Right lobe of liver (tissue), 6 donors: ENCODE results near the gene PCDHGB2. TPM values are rescaled to one million over a fixed set of nuclear protein-coding genes. Genes with fewer than 3 reads are reported as not detected.
"Not testable (repeated sequence)": the region's sequence is repeated elsewhere in the genome, so short reads cannot be mapped to it uniquely, and the experiment has no call there.

ENCODE experiments used
- ATAC-seq, 4 donors: fragments of 200-7000 bp; cut with Tn5 transposase; one replicate each; pipeline ENCODE4 v1.9.1; 2020; ENCODE audit warnings: mild to moderate bottlenecking in 4 of 4, moderate library complexity in 4 of 4
- DNase-seq, 3 donors: peaks; one replicate each; pipeline ENCODE4 v3.0.0-alpha.2; 2020
- H3K27ac ChIP-seq, 3 donors: fragments of 200-600 bp; one replicate each; pipeline ENCODE4 v1.8.0; 2022
- H3K27me3 ChIP-seq, 2 donors: fragments of 200-600 bp; one replicate each; pipeline ENCODE4 v1.8.0; 2022
- H3K36me3 ChIP-seq, 4 donors: fragments of 200-600 bp; sonication (generic) in 1 of 4; one replicate each; pipeline versions ENCODE4 v1.5.1 to v1.8.0; 2017 to 2022; ENCODE audit warnings: control low read depth in 1 of 4
- H3K4me1 ChIP-seq, 4 donors: fragments of 200-600 bp; sonication (generic) in 1 of 4; one replicate each; pipeline versions ENCODE4 v1.5.1 to v1.8.0; 2017 to 2022; ENCODE audit warnings: control low read depth in 1 of 4
- H3K4me3 ChIP-seq, 3 donors: fragments of 200-600 bp; one replicate each; pipeline ENCODE4 v1.8.0; 2022
- H3K9me3 ChIP-seq, 4 donors: fragments of 200-600 bp; sonication (generic) in 1 of 4; one replicate each; pipeline versions ENCODE4 v1.5.1 to v1.8.0; 2017 to 2022; ENCODE audit warnings: control low read depth in 1 of 4
- CTCF ChIP-seq, 4 donors: fragments of 200-600 bp in 3 of 4; fragments of 450-650 bp in 1 of 4; IDR thresholded peaks; one replicate each; pipeline versions ENCODE4 v1.5.1 to v1.8.0; 2016 to 2022; ENCODE audit warnings: antibody characterized with exemption in 4 of 4, mild to moderate bottlenecking in 2 of 4
- POLR2A ChIP-seq: fragments of 450-650 bp; IDR thresholded peaks from one replicate; pipeline ENCODE4 v1.6.1; 2017; ENCODE audit warnings: antibody characterized with exemption, mild to moderate bottlenecking
- WGBS: methylation state at CpG from one replicate; pipeline ENCODE4 v1.1.6; 2018; ENCODE audit warnings: low coverage, low lambda C conversion rate; ENCODE audit not compliant: insufficient coverage; ENCODE audit errors: missing lambda C conversion rate; 5-methylcytosine and 5-hydroxymethylcytosine counted together
- intact Hi-C, 2 donors: fragments of 100-400 bp; cut with DNase I; formaldehyde crosslinking; loops; one replicate each; pipeline versions ENCODE4 v1.11.2 to v1.14.1; 2022
- total RNA-seq, 6 experiments: library from RNA; depleted of rRNA in 2 of 6; stranded (reverse); fragments of >200 nt in 2 of 6; fragmentation: NEBNext Ultra II Directional in 3 of 6; extraction: Animal tissue kit (Norgen Biotek cat#: 25700) in 3 of 6; gene quantifications; one replicate each; pipeline versions ENCODE4 v1.1.0 to v1.2.4, GENCODE V29; 2016 to 2023
- donor health status: DM: no; HTN: yes; CAD: no.
- donor health status: DM: no; HTN: no; CAD: no.
- donor health status: DM: no; HTN: no; CAD: no.
- donor health status: DM: no; HTN: yes; CAD: no.
- donor health status: DM: no; HTN: yes; CAD: no.

PCDHGB2 gene
- total RNA-seq, 6 experiments from 2014 or later, result 0.51 to 2.8 (median 1.4) TPM

GRCh38 chr5:141397756-141398551, 38.2 kb downstream of the PCDHGB2 start, which contains the start of gene PCDHGB5:
TSS of gene PCDHGB5 (plus strand) at chr5:141397947. CDS start at chr5:141398128, 181 bp downstream.
- H3K36me3 ChIP-seq, H3K27ac ChIP-seq, intact Hi-C loops, H3K27me3 ChIP-seq, H3K4me1 ChIP-seq: not testable (repeated sequence)
- H3K9me3 ChIP-seq, result peaks cover 0 to 15% (median 6%) of the 10 kb centered on the region in 4 donors
- peak; percentile 47 to 70 (median 58) for TF ChIP-seq CTCF (IDR thresholded peaks at IDR 0.05)
- DNase-seq (peak in 1 of 3 donors; percentile 57), ATAC-seq (peak; percentile 98 to 100 (median 99))
- WGBS, result 3% methylated on average over 18 of the region's 43 CpGs
- peak within 1 kb of the TSS; percentile 33 to 49 (median 38) for H3K4me3 ChIP-seq

- Histone ChIP-seq H3K4me1 (no peaks in the 10 kb centered on the region), H3K9me3 (peaks cover 0 to 17% (median 7%) of the 10 kb centered on the region in 4 donors), H3K4me3 (no peak overlapping the region), H3K27ac (no peak overlapping the region), H3K27me3 (no peaks in the 10 kb centered on the region), H3K36me3 (no peaks in the 10 kb centered on the region)
- DNase-seq, result no peak
- no peak for TF ChIP-seq CTCF (IDR thresholded peaks at IDR 0.05)
- TF ChIP-seq POLR2A, result no peak
- 22% methylated on average over 7 of the region's 15 CpGs for WGBS
- intact Hi-C loops, result no loop called here
- ATAC-seq, result no peak
Observed at GRCh38 chr5:141398608-141399007, 38.8 kb downstream of the PCDHGB2 start.

DNA sequence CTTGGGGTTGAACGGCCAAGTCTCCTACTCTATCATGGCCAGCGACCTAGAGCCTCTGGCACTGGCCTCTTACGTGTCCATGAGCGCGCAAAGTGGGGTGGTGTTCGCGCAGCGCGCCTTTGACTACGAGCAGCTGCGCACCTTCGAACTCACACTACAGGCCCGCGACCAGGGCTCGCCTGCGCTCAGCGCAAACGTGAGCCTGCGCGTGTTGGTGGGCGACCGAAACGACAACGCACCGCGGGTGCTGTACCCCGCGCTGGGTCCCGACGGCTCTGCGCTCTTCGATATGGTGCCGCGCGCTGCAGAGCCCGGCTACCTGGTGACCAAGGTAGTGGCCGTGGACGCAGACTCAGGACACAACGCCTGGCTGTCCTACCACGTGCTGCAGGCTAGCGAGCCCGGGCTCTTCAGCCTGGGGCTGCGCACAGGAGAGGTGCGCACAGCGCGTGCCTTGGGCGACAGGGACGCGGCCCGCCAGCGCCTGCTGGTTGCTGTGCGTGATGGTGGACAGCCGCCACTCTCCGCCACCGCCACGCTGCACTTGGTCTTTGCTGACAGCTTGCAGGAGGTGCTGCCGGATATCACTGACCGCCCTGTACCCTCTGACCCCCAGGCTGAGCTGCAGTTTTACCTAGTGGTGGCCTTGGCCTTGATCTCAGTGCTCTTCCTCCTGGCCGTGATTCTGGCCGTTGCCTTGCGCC, 39.9 kb downstream of the PCDHGB2 start:
- DNase-seq, result no peak
- no CpG with 5 or more reads among the region's 61 CpGs for WGBS
- Histone ChIP-seq H3K27me3 (no peaks in the 10 kb centered on the region), H3K4me1 (no peaks in the 10 kb centered on the region), H3K27ac (no peak overlapping the region), H3K9me3 (peaks cover 0 to 22% (median 7%) of the 10 kb centered on the region in 4 donors), H3K36me3 (no peaks in the 10 kb centered on the region), H3K4me3 (no peak overlapping the region)
- TF ChIP-seq CTCF (IDR thresholded peaks at IDR 0.05), result no peak
- no peak for TF ChIP-seq POLR2A
- no peak for ATAC-seq
- intact Hi-C loops, result loop anchor here in 1 of 2 donors (10.0 kb wide), 1 partner anchor 155 kb away; no protein-coding TSS in a partner anchor

GRCh38 chr5:141402553-141403243, 42.9 kb downstream of the PCDHGB2 start, which contains the start of gene PCDHGA9:
TSS of gene PCDHGA9 (plus strand) at chr5:141402778. CDS start at chr5:141402953, 175 bp downstream.
- Histone ChIP-seq H3K36me3 (no peaks in the 10 kb centered on the region), H3K4me1 (no peaks in the 10 kb centered on the region), H3K4me3 (peak within 1 kb of the TSS in 1 of 3 donors; percentile 35), H3K9me3 (peaks cover 0 to 22% (median 4%) of the 10 kb centered on the region in 4 donors), H3K27ac (no peak within 1 kb of the TSS), H3K27me3 (no peaks in the 10 kb centered on the region)
- intact Hi-C loops, result loop anchor here in 1 of 2 donors (10.0 kb wide), 1 partner anchor 152 kb away; no protein-coding TSS in a partner anchor
- 34% methylated on average over 27 of the region's 27 CpGs for WGBS
- peak; percentile 55 to 67 (median 62) for ATAC-seq
- TF ChIP-seq CTCF (IDR thresholded peaks at IDR 0.05) (peak in 3 of 4 donors; percentile 25 to 40 (median 33)), POLR2A (no peak)
- DNase-seq, result peak in 1 of 3 donors; percentile 45
